Measurements from ENCODE around the gene PTTG1IP2.

DNA sequence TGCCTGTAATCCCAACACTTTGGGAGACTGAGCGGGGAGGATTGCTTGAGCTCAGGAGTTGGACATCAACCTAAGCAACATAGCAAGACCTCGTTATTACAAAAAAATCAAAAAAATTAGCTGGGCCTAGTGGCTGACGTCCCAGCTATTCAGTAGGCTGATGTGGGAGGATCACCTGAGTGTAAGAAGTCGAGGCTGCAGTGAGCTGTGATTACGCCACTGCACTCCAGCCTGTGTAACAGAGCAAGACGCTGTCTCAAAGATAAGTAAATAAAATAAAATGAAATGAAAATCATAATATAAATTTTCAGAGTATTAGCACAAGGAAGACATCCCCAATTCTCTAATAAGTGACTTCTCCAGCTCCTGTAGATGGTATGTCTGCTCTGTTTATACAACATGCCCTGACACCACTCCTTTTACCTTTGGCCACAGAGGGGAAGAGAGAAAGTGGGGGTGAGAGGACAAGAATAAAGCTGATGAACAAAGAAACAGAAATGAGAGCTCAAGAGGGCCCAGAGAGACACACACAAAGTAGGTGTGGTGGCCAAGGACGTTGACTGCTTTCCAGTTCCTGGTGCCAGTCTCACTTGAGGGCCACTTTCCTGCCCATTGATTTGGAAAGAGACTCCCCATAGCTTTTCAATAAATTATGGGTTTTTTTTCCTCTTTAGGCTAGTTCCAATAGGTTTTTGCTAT is 62.9 kb downstream of the PTTG1IP2 start:
- TF ChIP-seq SUZ12 (IDR thresholded peaks at IDR 0.05) (no peak), SP1 (IDR thresholded peaks at IDR 0.05) (no peak), NFRKB (IDR thresholded peaks at IDR 0.05) (no peak), BHLHE40 (IDR thresholded peaks at IDR 0.05; ENCODE audit: borderline replicate concordance) (no peak), FOXA1 (IDR thresholded peaks at IDR 0.05) (no peak), ARNT (IDR thresholded peaks at IDR 0.05) (no peak), CTBP1 (IDR thresholded peaks at IDR 0.05; ENCODE audit: borderline replicate concordance) (no peak)
